Liver (tissue), 9 donors: ENCODE data around the gene TMEM131. TPM values are rescaled to one million over a fixed set of nuclear protein-coding genes. Genes with fewer than 3 reads are reported as not detected.

Experiments
- DNase-seq: peaks from one replicate; pipeline ENCODE4 v3.0.0-alpha.2; 2017; ENCODE audit warnings: low spot score
- H3K27ac ChIP-seq, 2 donors: one replicate each; pipeline ENCODE4 v1.7.0; 2013; ENCODE audit warnings: inconsistent platforms in 2 of 2, low read length in 2 of 2, control low read depth in 1 of 2, low read depth in 1 of 2, mild to moderate bottlenecking in 1 of 2
- H3K27me3 ChIP-seq, 4 donors: one replicate each; pipeline versions ENCODE4 v1.6.1 to v1.7.0; 2013; ENCODE audit warnings: low read length in 3 of 4, inconsistent platforms in 1 of 4, mild to moderate bottlenecking in 1 of 4, moderate library complexity in 1 of 4; ENCODE audit not compliant: control insufficient read depth in 4 of 4, insufficient read depth in 4 of 4
- H3K36me3 ChIP-seq, 4 donors: one replicate each; pipeline versions ENCODE4 v1.6.1 to v1.7.0; 2013; ENCODE audit warnings: low read length in 3 of 4, mild to moderate bottlenecking in 3 of 4, low read depth in 1 of 4, moderate library complexity in 1 of 4; ENCODE audit not compliant: control insufficient read depth in 4 of 4, insufficient read depth in 3 of 4
- H3K4me1 ChIP-seq, 4 donors: one replicate each; pipeline versions ENCODE4 v1.6.1 to v1.7.0; 2013; ENCODE audit warnings: low read length in 3 of 4, mild to moderate bottlenecking in 3 of 4, moderate library complexity in 1 of 4; ENCODE audit not compliant: control insufficient read depth in 4 of 4, insufficient read depth in 4 of 4
- H3K4me3 ChIP-seq, 3 donors: one replicate each; pipeline versions ENCODE4 v1.6.1 to v1.7.0; 2013; ENCODE audit warnings: low read length in 3 of 3, control low read depth in 1 of 3, low read depth in 1 of 3, mild to moderate bottlenecking in 1 of 3
- H3K9ac ChIP-seq, 2 donors: one replicate each; pipeline ENCODE4 v1.7.0; 2013; ENCODE audit warnings: low read length in 2 of 2, mild to moderate bottlenecking in 2 of 2, moderate library complexity in 2 of 2, control low read depth in 1 of 2, low read depth in 1 of 2
- H3K9me3 ChIP-seq, 4 donors: one replicate each; pipeline versions ENCODE4 v1.6.1 to v1.7.0; 2013; ENCODE audit warnings: low read length in 3 of 4; ENCODE audit not compliant: control insufficient read depth in 4 of 4
- ATF3 ChIP-seq: IDR thresholded peaks from 2 replicates; pipeline ENCODE4 v1.6.1; 2016; ENCODE audit warnings: antibody characterized with exemption
- CTCF ChIP-seq: fragments of 150-350 bp; IDR thresholded peaks from 2 replicates; pipeline ENCODE4 v1.5.1; 2017; ENCODE audit warnings: improper control_type of control experiment, low read depth, low read length; ENCODE audit not compliant: missing input control
- EGR1 ChIP-seq, 2 donors: IDR thresholded peaks; 2 replicates each; pipeline ENCODE4 v1.6.1; 2016 to 2018; ENCODE audit warnings: antibody characterized with exemption in 2 of 2, low read depth in 2 of 2
- FOXA1 ChIP-seq: IDR thresholded peaks from 2 replicates; pipeline ENCODE4 v1.6.1; 2016; ENCODE audit warnings: antibody characterized with exemption
- FOXA2 ChIP-seq: IDR thresholded peaks from 2 replicates; pipeline ENCODE4 v1.6.1; 2016; ENCODE audit warnings: antibody characterized with exemption
- GABPA ChIP-seq, 2 donors: IDR thresholded peaks in 1 of 2; conservative IDR thresholded peaks in 1 of 2; 2 replicates each; pipeline ENCODE4 v1.6.1; 2016; ENCODE audit warnings: antibody characterized with exemption in 2 of 2, mild to moderate bottlenecking in 1 of 2, moderate library complexity in 1 of 2
- HNF4A ChIP-seq, 2 donors: conservative IDR thresholded peaks; 2 replicates each; pipeline ENCODE4 v1.6.1; 2016; ENCODE audit warnings: antibody characterized with exemption in 2 of 2, mild to moderate bottlenecking in 2 of 2
- HNF4G ChIP-seq: IDR thresholded peaks from 2 replicates; pipeline ENCODE4 v1.6.1; 2016; ENCODE audit warnings: antibody characterized with exemption
- JUND ChIP-seq, 2 donors: IDR thresholded peaks; 2 replicates each; pipeline ENCODE4 v1.6.1; 2016; ENCODE audit warnings: antibody characterized with exemption in 2 of 2
- MAX ChIP-seq: IDR thresholded peaks from 2 replicates; pipeline ENCODE4 v1.6.1; 2016; ENCODE audit warnings: antibody characterized with exemption
- NR2F2 ChIP-seq: IDR thresholded peaks from 2 replicates; pipeline ENCODE4 v1.6.1; 2016; ENCODE audit warnings: antibody characterized with exemption
- RAD21 ChIP-seq, 2 donors: IDR thresholded peaks; 2 replicates each; pipeline ENCODE4 v1.6.1; 2016; ENCODE audit warnings: antibody characterized with exemption in 2 of 2, mild to moderate bottlenecking in 2 of 2
- RXRA ChIP-seq, 2 donors: IDR thresholded peaks; 2 replicates each; pipeline ENCODE4 v1.6.1; 2017 to 2018; ENCODE audit warnings: antibody characterized with exemption in 2 of 2, mild to moderate bottlenecking in 1 of 2
- SP1 ChIP-seq: IDR thresholded peaks from 2 replicates; pipeline ENCODE4 v1.6.1; 2018; ENCODE audit warnings: antibody characterized with exemption, mild to moderate bottlenecking
- TAF1 ChIP-seq: conservative IDR thresholded peaks from 2 replicates; pipeline ENCODE4 v1.6.1; 2016; ENCODE audit warnings: antibody characterized with exemption, mild to moderate bottlenecking
- YY1 ChIP-seq: IDR thresholded peaks from 2 replicates; pipeline ENCODE4 v1.6.1; 2016; ENCODE audit warnings: antibody characterized with exemption, mild to moderate bottlenecking
- WGBS: extraction: QIAGEN DNeasy Blood & Tissue Kit; methylation state at CpG from one replicate; pipeline ENCODE4 v1.1.7; 2013; 5-methylcytosine and 5-hydroxymethylcytosine counted together
- polyA plus RNA-seq, 2 donors: library from polyadenylated mRNA; stranded (reverse) in 1 of 2; unstranded in 1 of 2; fragments of 200-250 nt in 1 of 2; fragments of >200 nt in 1 of 2; fragmentation: Nextera tagmentation in 1 of 2; extraction: Ambion mirVana in 1 of 2; gene quantifications; one replicate each; pipeline versions ENCODE4 v1.2.1 to v1.2.3, GENCODE V29; 2013 to 2015
- total RNA-seq, 2 donors: library from RNA; depleted of rRNA; stranded (reverse); fragments of >200 nt; gene quantifications; one replicate each; pipeline ENCODE4 v1.2.3, GENCODE V29; 2014
- TF ChIP-seq, protein P1 (sequence below): IDR thresholded peaks from 2 replicates; pipeline ENCODE4 v1.6.1; 2016; ENCODE audit warnings: antibody characterized with exemption
- TF ChIP-seq, protein P2 (sequence below): IDR thresholded peaks from 2 replicates; pipeline ENCODE4 v1.6.1; 2016; ENCODE audit warnings: antibody characterized with exemption, mild to moderate bottlenecking
- donor health status: healthy.
- donor health status: healthy.
- donor health status: healthy.
- donor health status: healthy.
- donor health status: healthy.

Gene TMEM131
- total and polyA plus RNA-seq, 4 donors, result 6.1 to 22.8 (median 11.2) TPM

GRCh38 chr2:97805776-97806175 lies 190.0 kb downstream of the TMEM131 start:
- Histone ChIP-seq H3K36me3 (peaks cover 10 to 47% (median 24%) of the 10 kb centered on the region in 4 donors), H3K9ac (no peak overlapping the region), H3K4me1 (no peaks in the 10 kb centered on the region), H3K9me3 (no peaks in the 10 kb centered on the region), H3K27me3 (no peaks in the 10 kb centered on the region), H3K4me3 (no peak overlapping the region), H3K27ac (no peak overlapping the region)
- DNase-seq, result no peak
- TF ChIP-seq GABPA (IDR thresholded peaks at IDR 0.05 in 1 of 2, conservative IDR thresholded peaks at IDR 0.05 in 1 of 2) (no peak), EGR1 (IDR thresholded peaks at IDR 0.05; ENCODE audit: low read depth in 2 of 2) (no peak), HNF4A (conservative IDR thresholded peaks at IDR 0.05) (no peak), CTCF (no peak), RXRA (IDR thresholded peaks at IDR 0.05) (no peak), FOXA2 (no peak), TAF1 (no peak), JUND (IDR thresholded peaks at IDR 0.05) (no peak), MAX (no peak), FOXA1 (no peak), SP1 (no peak), HNF4G (no peak), YY1 (no peak), RAD21 (IDR thresholded peaks at IDR 0.05) (no peak), ATF3 (no peak), NR2F2 (no peak)
- TF ChIP-seq, protein P1, sequence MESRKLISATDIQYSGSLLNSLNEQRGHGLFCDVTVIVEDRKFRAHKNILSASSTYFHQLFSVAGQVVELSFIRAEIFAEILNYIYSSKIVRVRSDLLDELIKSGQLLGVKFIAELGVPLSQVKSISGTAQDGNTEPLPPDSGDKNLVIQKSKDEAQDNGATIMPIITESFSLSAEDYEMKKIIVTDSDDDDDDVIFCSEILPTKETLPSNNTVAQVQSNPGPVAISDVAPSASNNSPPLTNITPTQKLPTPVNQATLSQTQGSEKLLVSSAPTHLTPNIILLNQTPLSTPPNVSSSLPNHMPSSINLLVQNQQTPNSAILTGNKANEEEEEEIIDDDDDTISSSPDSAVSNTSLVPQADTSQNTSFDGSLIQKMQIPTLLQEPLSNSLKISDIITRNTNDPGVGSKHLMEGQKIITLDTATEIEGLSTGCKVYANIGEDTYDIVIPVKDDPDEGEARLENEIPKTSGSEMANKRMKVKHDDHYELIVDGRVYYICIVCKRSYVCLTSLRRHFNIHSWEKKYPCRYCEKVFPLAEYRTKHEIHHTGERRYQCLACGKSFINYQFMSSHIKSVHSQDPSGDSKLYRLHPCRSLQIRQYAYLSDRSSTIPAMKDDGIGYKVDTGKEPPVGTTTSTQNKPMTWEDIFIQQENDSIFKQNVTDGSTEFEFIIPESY, result no peak
- TF ChIP-seq, protein P2, sequence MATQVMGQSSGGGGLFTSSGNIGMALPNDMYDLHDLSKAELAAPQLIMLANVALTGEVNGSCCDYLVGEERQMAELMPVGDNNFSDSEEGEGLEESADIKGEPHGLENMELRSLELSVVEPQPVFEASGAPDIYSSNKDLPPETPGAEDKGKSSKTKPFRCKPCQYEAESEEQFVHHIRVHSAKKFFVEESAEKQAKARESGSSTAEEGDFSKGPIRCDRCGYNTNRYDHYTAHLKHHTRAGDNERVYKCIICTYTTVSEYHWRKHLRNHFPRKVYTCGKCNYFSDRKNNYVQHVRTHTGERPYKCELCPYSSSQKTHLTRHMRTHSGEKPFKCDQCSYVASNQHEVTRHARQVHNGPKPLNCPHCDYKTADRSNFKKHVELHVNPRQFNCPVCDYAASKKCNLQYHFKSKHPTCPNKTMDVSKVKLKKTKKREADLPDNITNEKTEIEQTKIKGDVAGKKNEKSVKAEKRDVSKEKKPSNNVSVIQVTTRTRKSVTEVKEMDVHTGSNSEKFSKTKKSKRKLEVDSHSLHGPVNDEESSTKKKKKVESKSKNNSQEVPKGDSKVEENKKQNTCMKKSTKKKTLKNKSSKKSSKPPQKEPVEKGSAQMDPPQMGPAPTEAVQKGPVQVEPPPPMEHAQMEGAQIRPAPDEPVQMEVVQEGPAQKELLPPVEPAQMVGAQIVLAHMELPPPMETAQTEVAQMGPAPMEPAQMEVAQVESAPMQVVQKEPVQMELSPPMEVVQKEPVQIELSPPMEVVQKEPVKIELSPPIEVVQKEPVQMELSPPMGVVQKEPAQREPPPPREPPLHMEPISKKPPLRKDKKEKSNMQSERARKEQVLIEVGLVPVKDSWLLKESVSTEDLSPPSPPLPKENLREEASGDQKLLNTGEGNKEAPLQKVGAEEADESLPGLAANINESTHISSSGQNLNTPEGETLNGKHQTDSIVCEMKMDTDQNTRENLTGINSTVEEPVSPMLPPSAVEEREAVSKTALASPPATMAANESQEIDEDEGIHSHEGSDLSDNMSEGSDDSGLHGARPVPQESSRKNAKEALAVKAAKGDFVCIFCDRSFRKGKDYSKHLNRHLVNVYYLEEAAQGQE, result no peak
- 84% methylated on average over 1 of the region's 1 CpG for whole genome bisulfite sequencing
